ENCODE data around the gene PITX2.

DNA sequence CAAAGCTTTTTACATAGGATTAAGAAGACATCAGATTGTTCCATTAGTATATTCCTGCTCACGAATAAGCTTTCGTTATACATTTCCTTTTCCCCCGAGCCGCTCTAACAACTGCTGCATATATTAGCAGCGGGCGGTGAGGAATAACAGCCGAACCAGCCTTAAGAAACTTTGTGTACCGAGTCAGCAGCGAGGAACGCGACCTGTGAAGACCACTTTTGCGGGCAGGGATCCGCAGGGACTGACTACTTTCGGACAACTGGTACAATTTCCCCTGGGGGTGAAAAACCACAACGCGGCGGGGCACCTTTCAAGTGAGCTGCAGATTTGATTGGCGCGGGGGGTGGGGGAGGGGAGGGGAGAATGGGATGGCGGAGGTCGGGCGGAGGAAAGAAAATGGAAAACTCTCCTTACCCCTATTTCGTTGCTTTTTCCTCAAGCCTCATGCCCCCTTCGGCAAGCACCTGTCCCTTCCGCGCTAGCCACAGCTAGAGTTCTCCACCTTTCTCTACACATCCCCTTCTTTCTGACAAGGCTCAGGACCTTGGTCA lies 5.9 kb upstream of the PITX2 start:
- TF ChIP-seq POLR2A (IDR thresholded peaks at IDR 0.05): no peak
- TF ChIP-seq, protein P1, sequence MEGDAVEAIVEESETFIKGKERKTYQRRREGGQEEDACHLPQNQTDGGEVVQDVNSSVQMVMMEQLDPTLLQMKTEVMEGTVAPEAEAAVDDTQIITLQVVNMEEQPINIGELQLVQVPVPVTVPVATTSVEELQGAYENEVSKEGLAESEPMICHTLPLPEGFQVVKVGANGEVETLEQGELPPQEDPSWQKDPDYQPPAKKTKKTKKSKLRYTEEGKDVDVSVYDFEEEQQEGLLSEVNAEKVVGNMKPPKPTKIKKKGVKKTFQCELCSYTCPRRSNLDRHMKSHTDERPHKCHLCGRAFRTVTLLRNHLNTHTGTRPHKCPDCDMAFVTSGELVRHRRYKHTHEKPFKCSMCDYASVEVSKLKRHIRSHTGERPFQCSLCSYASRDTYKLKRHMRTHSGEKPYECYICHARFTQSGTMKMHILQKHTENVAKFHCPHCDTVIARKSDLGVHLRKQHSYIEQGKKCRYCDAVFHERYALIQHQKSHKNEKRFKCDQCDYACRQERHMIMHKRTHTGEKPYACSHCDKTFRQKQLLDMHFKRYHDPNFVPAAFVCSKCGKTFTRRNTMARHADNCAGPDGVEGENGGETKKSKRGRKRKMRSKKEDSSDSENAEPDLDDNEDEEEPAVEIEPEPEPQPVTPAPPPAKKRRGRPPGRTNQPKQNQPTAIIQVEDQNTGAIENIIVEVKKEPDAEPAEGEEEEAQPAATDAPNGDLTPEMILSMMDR (IDR thresholded peaks at IDR 0.05): no peak

Data from thyroid gland (tissue), 4 donors.